ENCODE measurements around the gene BTBD6.

BTBD6 gene

GRCh38 chr14:105249182-105250007 lies 1.1 kb downstream of the BTBD6 start:
- TF ChIP-seq TCF12 (IDR thresholded peaks at IDR 0.05; ENCODE audit: low read depth), result no peak
- no peak for TF ChIP-seq REST (IDR thresholded peaks at IDR 0.05; ENCODE audit: low read depth)
- no peak for TF ChIP-seq RAD21 (IDR thresholded peaks at IDR 0.05; ENCODE audit: low read depth)
- no peak for TF ChIP-seq EGR1 (IDR thresholded peaks at IDR 0.05)
- no peak for TF ChIP-seq CREB1 (IDR thresholded peaks at IDR 0.05; ENCODE audit: low read depth)
- no peak for TF ChIP-seq FOXM1 (IDR thresholded peaks at IDR 0.05; ENCODE audit: borderline replicate concordance, low read depth)
- no peak for TF ChIP-seq USF1 (IDR thresholded peaks at IDR 0.05)
- no peak for TF ChIP-seq ZBTB7A (IDR thresholded peaks at IDR 0.05; ENCODE audit: low read depth)
- TF ChIP-seq TAF1 (IDR thresholded peaks at IDR 0.05; ENCODE audit: low read depth), result no peak
- TF ChIP-seq CEBPB (IDR thresholded peaks at IDR 0.05), result no peak
- no peak for TF ChIP-seq MAX (IDR thresholded peaks at IDR 0.05)
- TF ChIP-seq EP300 (IDR thresholded peaks at IDR 0.05; ENCODE audit: borderline replicate concordance), result no peak
- TF ChIP-seq YY1 (IDR thresholded peaks at IDR 0.05; ENCODE audit: low read depth), result no peak
- TF ChIP-seq NFIC (IDR thresholded peaks at IDR 0.05), result no peak
- TF ChIP-seq TEAD4 (IDR thresholded peaks at IDR 0.05), result no peak

- no peak for TF ChIP-seq TCF12 (IDR thresholded peaks at IDR 0.05; ENCODE audit: low read depth)
- no peak for TF ChIP-seq MAX (IDR thresholded peaks at IDR 0.05)
- no peak for TF ChIP-seq CREB1 (IDR thresholded peaks at IDR 0.05; ENCODE audit: low read depth)
- no peak for TF ChIP-seq RAD21 (IDR thresholded peaks at IDR 0.05; ENCODE audit: low read depth)
- TF ChIP-seq USF1 (IDR thresholded peaks at IDR 0.05), result no peak
- TF ChIP-seq TAF1 (IDR thresholded peaks at IDR 0.05; ENCODE audit: low read depth), result no peak
- no peak for TF ChIP-seq FOXM1 (IDR thresholded peaks at IDR 0.05; ENCODE audit: borderline replicate concordance, low read depth)
- TF ChIP-seq REST (IDR thresholded peaks at IDR 0.05; ENCODE audit: low read depth), result no peak
- TF ChIP-seq NFIC (IDR thresholded peaks at IDR 0.05), result no peak
- no peak for TF ChIP-seq YY1 (IDR thresholded peaks at IDR 0.05; ENCODE audit: low read depth)
- no peak for TF ChIP-seq CEBPB (IDR thresholded peaks at IDR 0.05)
- no peak for TF ChIP-seq ZBTB7A (IDR thresholded peaks at IDR 0.05; ENCODE audit: low read depth)
- no peak for TF ChIP-seq EGR1 (IDR thresholded peaks at IDR 0.05)
- TF ChIP-seq TEAD4 (IDR thresholded peaks at IDR 0.05), result no peak
These were observed 1.7 kb downstream of the BTBD6 start for GRCh38 chr14:105250008-105250366.

- TF ChIP-seq RAD21 (IDR thresholded peaks at IDR 0.05; ENCODE audit: low read depth) (no peak), NFIC (IDR thresholded peaks at IDR 0.05) (no peak), TCF12 (IDR thresholded peaks at IDR 0.05; ENCODE audit: low read depth) (no peak), FOXM1 (IDR thresholded peaks at IDR 0.05; ENCODE audit: borderline replicate concordance, low read depth) (no peak), YY1 (IDR thresholded peaks at IDR 0.05; ENCODE audit: low read depth) (no peak), TEAD4 (IDR thresholded peaks at IDR 0.05) (no peak), MAX (IDR thresholded peaks at IDR 0.05) (no peak), TAF1 (IDR thresholded peaks at IDR 0.05; ENCODE audit: low read depth) (no peak), CEBPB (IDR thresholded peaks at IDR 0.05) (no peak), EP300 (IDR thresholded peaks at IDR 0.05; ENCODE audit: borderline replicate concordance) (no peak), REST (IDR thresholded peaks at IDR 0.05; ENCODE audit: low read depth) (no peak), ZBTB7A (IDR thresholded peaks at IDR 0.05; ENCODE audit: low read depth) (no peak), USF1 (IDR thresholded peaks at IDR 0.05) (no peak), CREB1 (IDR thresholded peaks at IDR 0.05; ENCODE audit: low read depth) (no peak), EGR1 (IDR thresholded peaks at IDR 0.05) (no peak)
These were observed 2.7 kb downstream of the BTBD6 start for GRCh38 chr14:105250986-105251385.
